GM12875 (cell line): ENCODE data around the gene MIOX.

Source experiments
- H3K4me3 ChIP-seq: one replicate; pipeline ENCODE4 v1.5.1; 2011; ENCODE audit warnings: low read depth, low read length, control low read depth
- TF ChIP-seq, protein P1 (sequence below): IDR thresholded peaks from 2 replicates; pipeline ENCODE4 v1.5.1; 2011; ENCODE audit warnings: low read depth, mild to moderate bottlenecking, control low read depth, inconsistent platforms, low read length, moderate library complexity, borderline replicate concordance; ENCODE audit not compliant: insufficient read depth

Gene MIOX

DNA sequence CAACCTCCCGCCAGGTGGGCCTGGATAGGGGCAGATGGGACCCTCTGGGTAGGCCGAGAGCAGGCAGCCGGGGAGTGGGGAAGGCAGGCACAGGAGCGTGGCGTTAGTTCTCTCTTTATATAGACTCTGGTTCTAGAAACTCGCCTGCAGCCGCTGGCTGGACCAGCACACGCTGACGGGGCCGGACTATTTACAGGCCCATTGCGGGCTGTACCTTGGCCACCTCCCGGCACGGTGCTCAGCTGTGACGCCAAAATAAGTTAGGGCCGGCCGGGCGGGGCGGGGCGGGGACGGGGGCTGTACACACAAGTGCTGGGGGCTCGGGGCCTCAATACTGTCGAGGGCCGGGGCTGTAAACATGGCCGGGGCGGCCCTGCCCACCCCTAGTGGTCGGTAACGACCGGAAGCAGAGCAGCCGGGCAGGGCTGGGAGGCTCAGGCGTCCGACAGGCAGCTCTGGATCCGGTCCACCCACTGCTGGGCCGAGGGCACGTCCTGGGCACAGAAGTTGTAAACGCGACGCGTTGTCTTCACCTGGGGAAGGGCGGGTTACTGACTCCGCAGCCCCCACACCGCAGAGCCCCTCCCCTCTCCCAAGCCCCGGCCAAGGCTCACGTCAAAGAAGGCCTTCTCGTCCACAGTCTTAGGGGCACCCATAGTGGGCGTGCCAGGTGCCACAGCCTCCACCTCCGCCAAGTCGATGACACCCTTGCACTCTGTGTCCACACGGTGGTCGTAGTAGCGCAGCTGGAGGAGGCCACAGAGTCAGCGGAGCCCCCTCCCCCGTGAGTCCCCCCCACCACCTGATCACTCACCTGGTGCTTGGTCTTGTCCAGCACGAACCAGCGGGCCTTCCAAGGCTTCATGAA is 39.7 kb upstream of the MIOX start:
- H3K4me3 ChIP-seq, result no peak overlapping the region
- TF ChIP-seq, protein P1, sequence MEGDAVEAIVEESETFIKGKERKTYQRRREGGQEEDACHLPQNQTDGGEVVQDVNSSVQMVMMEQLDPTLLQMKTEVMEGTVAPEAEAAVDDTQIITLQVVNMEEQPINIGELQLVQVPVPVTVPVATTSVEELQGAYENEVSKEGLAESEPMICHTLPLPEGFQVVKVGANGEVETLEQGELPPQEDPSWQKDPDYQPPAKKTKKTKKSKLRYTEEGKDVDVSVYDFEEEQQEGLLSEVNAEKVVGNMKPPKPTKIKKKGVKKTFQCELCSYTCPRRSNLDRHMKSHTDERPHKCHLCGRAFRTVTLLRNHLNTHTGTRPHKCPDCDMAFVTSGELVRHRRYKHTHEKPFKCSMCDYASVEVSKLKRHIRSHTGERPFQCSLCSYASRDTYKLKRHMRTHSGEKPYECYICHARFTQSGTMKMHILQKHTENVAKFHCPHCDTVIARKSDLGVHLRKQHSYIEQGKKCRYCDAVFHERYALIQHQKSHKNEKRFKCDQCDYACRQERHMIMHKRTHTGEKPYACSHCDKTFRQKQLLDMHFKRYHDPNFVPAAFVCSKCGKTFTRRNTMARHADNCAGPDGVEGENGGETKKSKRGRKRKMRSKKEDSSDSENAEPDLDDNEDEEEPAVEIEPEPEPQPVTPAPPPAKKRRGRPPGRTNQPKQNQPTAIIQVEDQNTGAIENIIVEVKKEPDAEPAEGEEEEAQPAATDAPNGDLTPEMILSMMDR, result no peak

DNA sequence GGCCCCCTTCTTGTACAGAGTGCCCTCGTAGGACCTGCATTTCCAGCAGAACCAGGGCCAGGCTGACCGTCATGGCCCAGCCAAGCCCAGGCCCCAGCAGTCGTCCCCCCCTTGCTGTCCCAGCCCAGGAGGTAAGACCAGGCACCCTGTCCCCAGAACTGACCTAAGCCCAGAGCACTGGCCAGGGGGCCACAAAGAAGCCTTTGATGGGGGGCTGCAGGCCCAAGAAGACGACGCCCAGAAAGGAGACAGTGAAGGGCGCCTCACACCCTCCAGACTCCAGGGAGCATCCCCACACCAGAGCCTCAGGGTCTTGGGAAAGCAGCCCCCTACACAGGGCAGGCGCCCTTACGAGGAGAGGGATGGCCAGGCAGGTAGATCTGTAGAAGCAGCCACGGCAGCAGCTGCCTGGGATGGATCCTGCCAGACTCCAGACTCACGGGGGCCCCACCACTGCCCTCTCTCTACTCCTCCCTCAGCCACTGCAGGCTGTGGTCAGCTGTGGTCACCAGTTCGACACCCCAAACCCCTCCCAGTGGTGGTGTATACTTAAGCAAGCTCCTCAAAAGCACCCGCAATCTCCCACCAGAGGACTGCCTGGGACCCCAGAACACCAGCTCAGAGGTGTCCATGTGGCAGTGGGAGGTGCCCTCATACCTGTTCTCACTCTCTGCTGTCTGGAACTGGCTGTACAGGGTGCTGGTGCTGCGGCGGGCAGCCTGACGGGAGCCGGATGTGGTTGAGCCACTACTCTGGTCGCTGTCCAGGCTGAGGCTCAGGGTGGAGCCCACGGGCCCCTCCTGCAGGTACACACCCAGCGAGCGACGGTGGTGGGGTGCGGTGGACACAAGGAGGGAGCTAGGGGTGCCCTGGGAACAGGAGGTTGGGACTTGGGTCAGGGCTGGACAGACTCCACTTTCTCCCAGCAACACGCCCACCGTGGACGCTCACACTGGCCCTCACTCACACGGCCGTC is 38.8 kb upstream of the MIOX start:
- no peak overlapping the region for H3K4me3 ChIP-seq
- TF ChIP-seq, protein P1, result no peak

DNA sequence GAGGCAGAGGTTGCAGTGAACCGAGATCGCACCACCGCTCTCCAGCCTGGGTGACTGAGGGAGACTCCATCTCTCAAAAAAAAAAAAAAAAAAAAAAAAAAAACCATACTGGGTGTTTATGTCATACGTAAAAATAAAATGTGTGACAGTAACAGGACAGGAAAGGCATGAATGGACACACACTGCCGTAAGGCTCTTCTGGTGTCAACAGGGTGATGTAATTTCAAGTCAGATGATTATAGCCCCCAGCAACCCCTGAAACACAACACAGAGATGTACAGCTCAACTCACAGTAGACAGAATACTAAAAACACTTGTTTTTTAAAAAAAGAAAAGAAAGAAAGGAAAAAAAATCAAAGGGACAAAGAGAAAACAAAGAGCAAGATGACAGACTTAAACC is 34.0 kb upstream of the MIOX start:
- H3K4me3 ChIP-seq, result no peak overlapping the region
- TF ChIP-seq, protein P1, result no peak

DNA sequence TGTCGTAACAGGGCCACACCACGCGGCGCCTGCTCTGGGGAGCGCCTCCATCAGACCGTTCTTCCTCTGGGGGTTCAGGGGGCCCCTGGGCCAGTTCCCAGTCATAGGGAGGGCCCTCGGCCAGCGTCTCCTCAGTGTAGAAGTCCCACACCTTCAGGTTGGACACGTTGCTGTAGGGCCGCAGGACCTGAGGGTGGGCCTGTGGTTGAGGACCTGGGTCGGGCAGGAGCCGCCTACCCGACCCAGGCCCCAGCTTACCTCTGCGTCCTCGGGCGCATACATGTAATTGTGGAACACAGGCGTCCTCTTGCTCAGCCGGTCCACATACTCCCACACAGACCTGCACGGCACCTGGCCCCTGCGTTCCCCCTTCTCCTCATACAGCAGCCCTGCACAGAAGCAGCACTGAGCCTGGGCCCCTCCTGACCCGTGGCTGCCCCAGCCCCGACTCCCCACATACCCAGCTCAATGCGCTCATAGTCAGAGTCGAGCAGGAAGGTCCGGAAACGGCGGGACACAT is 32.0 kb upstream of the MIOX start:
- TF ChIP-seq, protein P1, result no peak

DNA sequence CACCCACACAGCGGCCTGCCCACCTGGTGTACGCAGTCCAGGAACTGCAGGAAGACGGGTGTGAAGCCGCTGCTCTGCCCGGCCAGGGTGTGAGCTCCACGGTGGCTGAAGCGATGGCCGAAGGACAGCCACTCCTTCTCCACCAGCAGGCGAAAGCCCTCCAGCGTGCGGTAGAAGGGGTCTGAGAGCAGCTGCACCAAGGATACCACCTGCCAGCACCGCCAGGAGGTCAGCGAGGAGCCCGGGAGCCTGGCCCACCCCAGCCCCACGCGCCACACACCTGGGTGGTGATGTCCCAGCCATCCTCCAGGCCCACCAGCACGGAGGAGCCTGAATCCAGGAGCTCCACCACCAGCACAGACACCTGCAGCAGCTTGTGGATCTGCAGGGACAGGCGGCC is 31.5 kb upstream of the MIOX start:
- H3K4me3 ChIP-seq, result no peak overlapping the region
- TF ChIP-seq, protein P1, result no peak

More for the DNA sequence above, 32.0 kb upstream of the MIOX start:
- H3K4me3 ChIP-seq, result no peak overlapping the region

DNA sequence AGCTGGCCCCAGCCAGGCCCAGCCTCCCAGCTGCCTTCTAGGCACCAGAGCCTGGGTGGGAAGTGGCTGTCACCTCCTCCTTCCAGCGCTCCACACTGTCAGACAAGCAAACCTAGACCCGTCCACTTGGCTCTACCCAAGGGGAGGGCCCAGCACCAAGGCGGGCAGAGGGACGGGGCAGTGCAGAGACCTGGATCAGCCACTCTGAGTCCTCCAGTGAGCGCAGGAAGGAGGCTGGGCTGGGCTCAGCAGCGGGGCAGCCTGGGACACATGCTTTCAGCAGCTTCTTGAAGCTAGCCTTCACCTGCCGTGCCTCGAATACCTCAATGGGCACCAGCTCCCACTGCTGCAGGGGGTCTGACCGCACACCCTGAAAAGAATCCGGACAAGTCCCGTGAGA is 30.6 kb upstream of the MIOX start:
- TF ChIP-seq, protein P1, result no peak

More for the DNA sequence above, 30.6 kb upstream of the MIOX start:
- no peak overlapping the region for H3K4me3 ChIP-seq
